Parathyroid adenoma (tissue), 2 donors: ENCODE results near the gene MAP2K5.

ENCODE experiments used
- H2AFZ ChIP-seq: fragments of 300-600 bp; sonication (generic); one replicate; pipeline ENCODE4 v1.7.0; 2017; ENCODE audit warnings: antibody characterized with exemption, mild to moderate bottlenecking
- H3K27ac ChIP-seq: fragments of 300-600 bp; sonication (generic); one replicate; pipeline ENCODE4 v1.7.0; 2017
- H3K27me3 ChIP-seq: fragments of 300-600 bp; sonication (generic); one replicate; pipeline ENCODE4 v1.7.0; 2017; ENCODE audit warnings: low read length; ENCODE audit not compliant: control insufficient read depth, insufficient read depth
- H3K36me3 ChIP-seq: fragments of 300-600 bp; sonication (generic); one replicate; pipeline ENCODE4 v1.7.0; 2017; ENCODE audit warnings: low read length; ENCODE audit not compliant: control insufficient read depth, insufficient read depth
- H3K4me1 ChIP-seq: fragments of 300-600 bp; sonication (generic); one replicate; pipeline ENCODE4 v1.7.0; 2017; ENCODE audit warnings: control low read depth
- H3K4me2 ChIP-seq: fragments of 300-600 bp; sonication (generic); one replicate; pipeline ENCODE4 v1.7.0; 2017; ENCODE audit warnings: low read length
- H3K4me3 ChIP-seq: fragments of 300-600 bp; sonication (generic); one replicate; pipeline ENCODE4 v1.7.0; 2017; ENCODE audit warnings: low read depth, low read length
- H3K79me2 ChIP-seq: fragments of 300-600 bp; sonication (generic); one replicate; pipeline ENCODE4 v1.7.0; 2017; ENCODE audit warnings: control low read depth
- H3K9ac ChIP-seq: fragments of 300-600 bp; sonication (generic); one replicate; pipeline ENCODE4 v1.7.0; 2017; ENCODE audit warnings: mild to moderate bottlenecking
- H3K9me3 ChIP-seq: fragments of 300-600 bp; sonication (generic); one replicate; pipeline ENCODE4 v1.7.0; 2017; ENCODE audit warnings: low read length; ENCODE audit not compliant: control insufficient read depth
- CTCF ChIP-seq: fragments of 300-600 bp; sonication (generic); IDR thresholded peaks from one replicate; pipeline ENCODE4 v1.7.0; 2017; ENCODE audit warnings: antibody characterized with exemption, mild to moderate bottlenecking
- donor health status: primary hyperparathyroidism.

The MAP2K5 gene

DNA sequence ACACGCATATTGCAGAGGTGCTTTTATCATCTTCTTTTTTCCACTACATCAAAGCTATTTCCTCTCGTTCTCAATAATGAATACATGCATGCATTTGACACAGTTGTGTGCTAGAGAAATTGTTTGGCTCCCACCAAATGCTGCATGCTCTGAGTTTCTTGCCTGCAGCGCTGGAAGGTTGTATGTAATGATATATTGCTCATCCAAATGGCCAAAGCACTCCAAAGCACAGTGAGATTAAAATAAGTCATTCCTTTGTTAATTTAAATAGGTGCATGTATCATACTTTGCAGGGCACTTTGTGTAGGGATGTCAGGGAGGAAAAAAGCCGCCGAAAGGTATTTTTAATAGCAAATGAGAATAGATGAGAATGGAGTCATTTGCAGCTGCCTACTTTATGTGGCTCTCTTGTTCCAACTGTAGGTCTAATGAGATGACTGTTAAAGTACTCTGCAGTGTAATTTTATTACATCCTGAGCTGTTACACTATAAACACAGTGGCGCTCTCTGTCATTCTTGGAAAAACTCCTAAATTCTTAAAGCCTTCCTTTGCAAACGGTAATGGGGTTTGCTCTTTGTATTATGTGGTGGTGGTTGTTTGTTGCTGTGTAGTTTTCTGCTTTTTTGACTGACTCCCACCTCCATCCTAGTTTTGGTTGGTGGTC is 225.9 kb downstream of the MAP2K5 start:
- Histone ChIP-seq H2AFZ (no peak overlapping the region), H3K4me1 (no peaks in the 10 kb centered on the region), H3K4me2 (no peak overlapping the region), H3K36me3 (no peaks in the 10 kb centered on the region), H3K9me3 (no peaks in the 10 kb centered on the region), H3K9ac (no peak overlapping the region), H3K4me3 (no peak overlapping the region), H3K79me2 (no peaks in the 10 kb centered on the region), H3K27ac (no peak overlapping the region), H3K27me3 (no peaks in the 10 kb centered on the region)
- TF ChIP-seq CTCF = no peak

- H2AFZ ChIP-seq = no peak overlapping the region
- no peak overlapping the region for H3K4me2 ChIP-seq
- H3K4me1 ChIP-seq = no peaks in the 10 kb centered on the region
- H3K79me2 ChIP-seq = no peaks in the 10 kb centered on the region
- H3K9ac ChIP-seq = no peak overlapping the region
- no peaks in the 10 kb centered on the region for H3K9me3 ChIP-seq
- no peak overlapping the region for H3K27ac ChIP-seq
- H3K27me3 ChIP-seq = no peaks in the 10 kb centered on the region
- no peaks in the 10 kb centered on the region for H3K36me3 ChIP-seq
- no peak overlapping the region for H3K4me3 ChIP-seq
- no peak for TF ChIP-seq CTCF
These were observed 227.2 kb downstream of the MAP2K5 start for GRCh38 chr15:67769497-67770357.

- H3K27me3 ChIP-seq = no peaks in the 10 kb centered on the region
- no peak overlapping the region for H3K4me3 ChIP-seq
- no peak overlapping the region for H3K27ac ChIP-seq
- no peaks in the 10 kb centered on the region for H3K4me1 ChIP-seq
- H3K79me2 ChIP-seq = no peaks in the 10 kb centered on the region
- no peak for TF ChIP-seq CTCF
- no peaks in the 10 kb centered on the region for H3K9me3 ChIP-seq
- no peak overlapping the region for H2AFZ ChIP-seq
- H3K36me3 ChIP-seq = no peaks in the 10 kb centered on the region
- H3K4me2 ChIP-seq = no peak overlapping the region
- no peak overlapping the region for H3K9ac ChIP-seq
These were observed 227.8 kb downstream of the MAP2K5 start for GRCh38 chr15:67770358-67770628.

DNA sequence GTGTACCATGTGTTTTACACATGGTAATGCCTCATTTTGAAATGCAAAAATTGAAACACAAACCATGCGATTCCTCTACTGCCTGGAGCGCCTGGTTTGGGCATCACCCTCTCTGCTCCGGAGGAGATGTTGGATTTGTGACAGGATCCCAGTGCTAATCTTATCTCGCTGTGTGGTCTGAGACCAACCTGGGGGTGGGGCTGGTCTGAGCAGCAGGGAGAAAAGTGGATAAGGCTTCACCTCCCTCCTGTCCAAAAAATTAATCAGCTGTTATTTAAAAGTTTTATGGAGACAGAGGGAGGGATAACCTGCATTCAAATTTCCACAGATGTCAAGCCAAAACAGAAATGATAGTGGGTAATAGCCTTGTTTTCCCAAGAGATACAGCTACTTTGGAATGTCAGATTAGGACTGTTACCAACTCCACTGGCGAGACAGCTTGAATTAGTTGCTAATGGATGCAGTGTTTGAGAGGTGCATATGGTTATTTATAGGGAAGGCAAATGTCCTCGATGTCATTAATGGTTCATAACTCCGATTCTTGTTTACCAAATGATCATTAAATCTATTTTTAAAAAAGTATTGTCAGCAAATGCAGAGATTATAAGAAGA is 228.8 kb downstream of the MAP2K5 start:
- Histone ChIP-seq H3K79me2 (no peaks in the 10 kb centered on the region), H2AFZ (no peak overlapping the region), H3K9me3 (no peaks in the 10 kb centered on the region), H3K4me1 (no peaks in the 10 kb centered on the region), H3K4me3 (no peak overlapping the region), H3K4me2 (no peak overlapping the region), H3K9ac (no peak overlapping the region), H3K27ac (no peak overlapping the region), H3K36me3 (no peaks in the 10 kb centered on the region), H3K27me3 (no peaks in the 10 kb centered on the region)
- TF ChIP-seq CTCF = no peak
